Hepatocyte (in vitro differentiated cells): ENCODE data around the gene ZNF20. TPM values are rescaled to one million over a fixed set of nuclear protein-coding genes. Genes with fewer than 3 reads are reported as not detected.

Experiments
- polyA plus RNA-seq: library from polyadenylated mRNA; unstranded; fragments of >200 nt; fragmentation: Nextera tagmentation; extraction: Ambion mirVana; gene quantifications from 2 replicates; pipeline ENCODE4 v1.2.1, GENCODE V29; 2016
- small RNA-seq: library from RNA; depleted of rRNA; stranded (forward); fragments of <200 nt; gene quantifications from one replicate; pipeline ENCODE3, GENCODE V24; 2014
- total RNA-seq: library from RNA; depleted of rRNA; stranded (reverse); fragments of >200 nt; gene quantifications from 2 replicates; pipeline ENCODE4 v1.2.3, GENCODE V29; 2014

ZNF20 gene
- total and polyA plus RNA-seq, 2 experiments from 2014 or later: 1.2 to 5.3 TPM

Small RNA genes within 50 kb of the gene (small RNA-seq; reads per million reads assigned to genes)
- gene RF00019: not detected
- gene RNA5SP467: not detected

Other genes starting within 250 kb of the ZNF20 start
- gene ZNF700, start 215.2 kb downstream of the ZNF20 start, total RNA-seq: 7.5 and 11.7 TPM in 2 replicates
- 3.6 and 5.6 TPM in 2 replicates for gene ZNF700, start 215.2 kb downstream of the ZNF20 start, polyA plus RNA-seq
- 1.7 and 3.0 TPM in 2 replicates for gene ZNF763, start 175.3 kb downstream of the ZNF20 start, total RNA-seq
- gene ZNF763, start 175.3 kb downstream of the ZNF20 start, polyA plus RNA-seq: 1.2 and 2.8 TPM in 2 replicates
- 6.1 and 8.1 TPM in 2 replicates for gene ZNF433, start 104.7 kb downstream of the ZNF20 start, total RNA-seq
- 5.6 and 9.0 TPM in 2 replicates for gene ZNF433, start 104.7 kb downstream of the ZNF20 start, polyA plus RNA-seq
- gene ZNF878, start 87.4 kb downstream of the ZNF20 start, total RNA-seq: 0.32 and 0.77 TPM in 2 replicates
- gene ZNF878, start 87.4 kb downstream of the ZNF20 start, polyA plus RNA-seq: 0.91 TPM in 1 of 2 replicates, not detected in the other
- gene ZNF844, start 75.6 kb downstream of the ZNF20 start, total RNA-seq: 11.2 and 13.8 TPM in 2 replicates
- gene ZNF844, start 75.6 kb downstream of the ZNF20 start, polyA plus RNA-seq: 3.0 and 4.1 TPM in 2 replicates
- gene ZNF625, start 16.4 kb upstream of the ZNF20 start, total RNA-seq: 9.7 and 10.3 TPM in 2 replicates
- gene ZNF625, start 16.4 kb upstream of the ZNF20 start, polyA plus RNA-seq: 1.8 and 2.3 TPM in 2 replicates
- gene ZNF136, start 22.7 kb upstream of the ZNF20 start, total RNA-seq: 9.2 and 10.0 TPM in 2 replicates
- 5.3 and 7.1 TPM in 2 replicates for gene ZNF136, start 22.7 kb upstream of the ZNF20 start, polyA plus RNA-seq
- 10.9 and 11.7 TPM in 2 replicates for gene ZNF44, start 154.5 kb upstream of the ZNF20 start, total RNA-seq
- 9.9 and 10.0 TPM in 2 replicates for gene ZNF44, start 154.5 kb upstream of the ZNF20 start, polyA plus RNA-seq
- gene ZNF563, start 193.3 kb upstream of the ZNF20 start, total RNA-seq: 4.0 and 5.7 TPM in 2 replicates
- gene ZNF563, start 193.3 kb upstream of the ZNF20 start, polyA plus RNA-seq: 6.8 and 9.7 TPM in 2 replicates
- gene ZNF442, start 225.3 kb upstream of the ZNF20 start, total RNA-seq: 3.6 and 5.9 TPM in 2 replicates
- 1.3 and 4.4 TPM in 2 replicates for gene ZNF442, start 225.3 kb upstream of the ZNF20 start, polyA plus RNA-seq